ENCODE measurements around the gene SV2A.

The SV2A gene

DNA sequence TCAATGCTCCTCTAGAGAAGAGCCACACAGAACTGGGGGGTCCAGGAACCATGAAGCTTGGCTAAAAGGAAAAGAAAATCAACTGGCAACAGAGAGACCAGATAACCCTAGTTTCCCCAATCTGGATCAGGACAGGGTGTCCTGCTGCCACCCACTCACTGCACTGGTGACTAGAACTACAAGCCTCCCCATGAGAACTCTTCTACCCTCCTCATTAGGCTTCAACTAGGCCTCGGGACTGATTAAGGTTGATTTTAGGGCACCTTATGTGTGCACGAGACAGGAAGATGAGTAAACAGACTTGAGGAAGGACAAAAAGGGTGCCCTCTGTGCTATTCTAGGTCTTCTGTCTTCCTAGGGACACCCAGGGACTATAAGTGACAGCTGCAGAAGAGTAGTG, 12.2 kb upstream of the SV2A start:
- H3K27ac ChIP-seq (ENCODE audit: low read depth, low read length, severe bottlenecking), result no peak overlapping the region
- WGBS, 2 experiments (ENCODE audit: insufficient coverage in 2 of 2), result 69% methylated on average over 2 of the region's 2 CpGs; no CpG with 5 or more reads in 1 of the 2 experiments
- H3K9me3 ChIP-seq (ENCODE audit: control insufficient read depth, low read length), result no peaks in the 10 kb centered on the region
- H3K4me1 ChIP-seq (ENCODE audit: control insufficient read depth, insufficient read depth, low read length, poor library complexity, severe bottlenecking), result peaks cover 30% of the 10 kb centered on the region
- peaks cover 20% of the 10 kb centered on the region for H3K36me3 ChIP-seq (ENCODE audit: control insufficient read depth, insufficient read depth, low read length)
- H3K4me3 ChIP-seq (ENCODE audit: extremely low read depth, insufficient read depth, low read length, poor library complexity, severe bottlenecking), result no peak overlapping the region

DNA sequence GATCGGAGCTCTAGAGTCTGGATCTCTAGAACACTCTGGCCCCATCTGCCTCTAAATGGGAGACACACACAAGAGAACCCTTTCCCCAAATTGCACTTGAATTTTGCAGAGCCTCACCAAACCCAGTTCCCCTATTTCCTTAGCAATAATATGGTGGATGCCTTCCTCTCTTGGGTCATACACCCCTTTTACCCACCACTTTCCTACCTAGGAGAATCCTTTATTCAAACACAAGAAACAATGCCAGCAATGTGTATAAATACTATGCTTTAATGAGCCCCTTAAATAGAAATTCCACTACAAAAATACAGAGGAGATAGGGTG, 10.7 kb upstream of the SV2A start:
- peaks cover 35% of the 10 kb centered on the region for H3K36me3 ChIP-seq (ENCODE audit: control insufficient read depth, insufficient read depth, low read length)
- H3K4me3 ChIP-seq (ENCODE audit: extremely low read depth, insufficient read depth, low read length, poor library complexity, severe bottlenecking), result peak overlapping the region; percentile 80
- WGBS, 2 experiments (ENCODE audit: insufficient coverage in 2 of 2), result no CpG with 5 or more reads among the region's 1 CpG
- peaks cover 30% of the 10 kb centered on the region for H3K4me1 ChIP-seq (ENCODE audit: control insufficient read depth, insufficient read depth, low read length, poor library complexity, severe bottlenecking)
- no peaks in the 10 kb centered on the region for H3K9me3 ChIP-seq (ENCODE audit: control insufficient read depth, low read length)
- H3K27ac ChIP-seq (ENCODE audit: low read depth, low read length, severe bottlenecking), result peak overlapping the region; percentile 91

DNA sequence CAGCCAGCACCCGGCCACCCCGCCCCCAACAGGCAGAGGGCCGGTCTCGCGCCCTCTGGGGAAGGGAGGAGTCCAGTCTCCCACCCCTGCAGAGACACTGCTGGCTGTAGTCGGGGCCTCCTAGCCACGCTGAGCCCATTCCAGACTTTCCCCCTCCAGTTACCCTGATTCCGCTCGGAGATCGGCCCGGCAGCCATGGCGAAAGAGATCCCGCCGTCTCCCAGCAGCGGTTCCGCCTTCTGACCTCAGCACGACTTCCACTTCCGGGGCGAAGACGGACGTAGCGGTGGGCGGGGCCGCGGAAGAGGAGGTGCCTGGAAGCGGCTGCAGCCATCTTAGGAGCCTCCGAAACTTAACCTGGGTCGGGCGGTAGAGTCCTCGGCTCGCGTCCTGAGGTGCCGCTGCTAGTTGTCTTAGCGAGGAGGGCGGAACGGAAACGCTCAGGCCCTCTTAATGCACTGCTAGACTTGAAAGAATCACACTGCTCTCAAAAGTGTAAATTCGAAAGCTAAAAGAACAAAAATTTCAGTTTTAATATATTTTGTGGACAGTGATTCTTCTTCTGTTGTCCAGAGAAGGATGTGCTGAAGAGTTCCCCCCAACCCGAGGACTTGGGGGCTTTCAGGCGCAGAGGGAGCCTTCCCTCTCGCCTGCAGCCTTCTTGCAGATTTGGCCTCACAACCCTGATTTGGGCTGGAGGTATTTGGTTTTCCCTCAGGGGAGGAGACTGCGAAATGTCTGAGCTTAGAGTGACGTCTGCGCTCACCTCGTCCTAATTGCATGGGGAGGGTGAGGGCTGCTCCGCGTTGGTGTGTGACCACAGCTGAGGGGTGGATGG, 10.1 kb upstream of the SV2A start, which contains the start of gene SF3B4:
Gene SF3B4 (minus strand): TSS at position 241 of the 838 bp plus-strand sequence. CDS start 44 bp downstream, at position 197.
- H3K27ac ChIP-seq (ENCODE audit: low read depth, low read length, severe bottlenecking), result peak within 1 kb of the TSS; percentile 91
- peak within 1 kb of the TSS; percentile 80 for H3K4me3 ChIP-seq (ENCODE audit: extremely low read depth, insufficient read depth, low read length, poor library complexity, severe bottlenecking)
- 1% methylated on average over 35 to 39 of the region's 47 CpGs for WGBS, 2 experiments (ENCODE audit: insufficient coverage in 2 of 2)
- H3K9me3 ChIP-seq (ENCODE audit: control insufficient read depth, low read length), result no peaks in the 10 kb centered on the region
- H3K36me3 ChIP-seq (ENCODE audit: control insufficient read depth, insufficient read depth, low read length), result peaks cover 41% of the 10 kb centered on the region
- peaks cover 30% of the 10 kb centered on the region for H3K4me1 ChIP-seq (ENCODE audit: control insufficient read depth, insufficient read depth, low read length, poor library complexity, severe bottlenecking)

DNA sequence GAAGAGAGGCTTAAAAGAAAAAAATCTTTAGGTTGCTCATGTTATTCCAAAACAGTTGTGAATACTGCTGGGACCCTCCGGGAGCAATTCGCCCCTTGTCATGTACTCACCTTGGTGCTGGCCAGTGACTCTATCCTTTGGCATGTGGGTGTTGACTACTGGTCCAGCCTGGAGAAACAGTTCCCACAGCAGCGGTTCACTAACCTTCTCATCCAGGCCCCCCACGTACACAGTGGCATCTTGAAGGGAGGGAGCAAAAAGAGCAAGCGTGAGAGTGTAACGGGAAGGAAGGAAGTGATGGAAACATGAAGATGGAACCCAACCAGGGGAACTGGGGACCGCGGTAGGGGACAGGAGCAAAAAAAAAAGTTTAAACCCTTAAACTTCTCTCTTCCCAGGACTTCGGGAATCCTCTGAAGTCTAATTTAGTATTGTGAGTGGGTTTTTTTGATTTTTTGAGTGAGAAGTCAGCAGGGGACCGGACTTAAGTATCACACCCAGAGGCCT, 9.5 kb upstream of the SV2A start:
- Histone ChIP-seq H3K36me3 (ENCODE audit: control insufficient read depth, insufficient read depth, low read length) (peaks cover 48% of the 10 kb centered on the region), H3K4me3 (ENCODE audit: extremely low read depth, insufficient read depth, low read length, poor library complexity, severe bottlenecking) (peak overlapping the region; percentile 80), H3K4me1 (ENCODE audit: control insufficient read depth, insufficient read depth, low read length, poor library complexity, severe bottlenecking) (peaks cover 30% of the 10 kb centered on the region), H3K9me3 (ENCODE audit: control insufficient read depth, low read length) (no peaks in the 10 kb centered on the region), H3K27ac (ENCODE audit: low read depth, low read length, severe bottlenecking) (peak overlapping the region; percentile 91)
- WGBS, 2 experiments (ENCODE audit: insufficient coverage in 2 of 2), result 3 to 9% methylated on average over 4 to 7 of the region's 10 CpGs

DNA sequence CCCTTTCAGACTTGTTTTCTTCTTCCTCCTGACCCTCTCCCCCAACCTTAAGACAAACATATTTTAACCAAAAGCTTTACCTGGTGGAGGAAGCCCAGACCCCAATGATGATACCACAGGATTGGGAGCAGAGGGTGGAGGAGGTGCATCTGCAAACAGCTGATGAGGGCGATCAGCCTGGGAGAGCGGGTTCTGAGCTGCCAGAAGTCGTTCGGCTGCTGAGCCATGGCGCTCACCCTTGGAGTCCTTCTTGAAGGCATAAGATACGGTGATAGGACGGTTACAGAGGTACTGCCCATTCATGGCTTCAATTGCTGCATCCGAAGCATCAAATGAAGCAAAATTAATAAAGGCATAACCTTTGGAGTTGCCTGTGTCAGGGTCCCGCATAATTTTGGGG, 8.7 kb upstream of the SV2A start:
- Histone ChIP-seq H3K27ac (ENCODE audit: low read depth, low read length, severe bottlenecking) (no peak overlapping the region), H3K36me3 (ENCODE audit: control insufficient read depth, insufficient read depth, low read length) (peaks cover 49% of the 10 kb centered on the region), H3K4me1 (ENCODE audit: control insufficient read depth, insufficient read depth, low read length, poor library complexity, severe bottlenecking) (peaks cover 24% of the 10 kb centered on the region), H3K4me3 (ENCODE audit: extremely low read depth, insufficient read depth, low read length, poor library complexity, severe bottlenecking) (peak overlapping the region; percentile 80), H3K9me3 (ENCODE audit: control insufficient read depth, low read length) (no peaks in the 10 kb centered on the region)
- WGBS, 2 experiments (ENCODE audit: insufficient coverage in 2 of 2), result 90 to 96% methylated on average over 9 of the region's 9 CpGs

DNA sequence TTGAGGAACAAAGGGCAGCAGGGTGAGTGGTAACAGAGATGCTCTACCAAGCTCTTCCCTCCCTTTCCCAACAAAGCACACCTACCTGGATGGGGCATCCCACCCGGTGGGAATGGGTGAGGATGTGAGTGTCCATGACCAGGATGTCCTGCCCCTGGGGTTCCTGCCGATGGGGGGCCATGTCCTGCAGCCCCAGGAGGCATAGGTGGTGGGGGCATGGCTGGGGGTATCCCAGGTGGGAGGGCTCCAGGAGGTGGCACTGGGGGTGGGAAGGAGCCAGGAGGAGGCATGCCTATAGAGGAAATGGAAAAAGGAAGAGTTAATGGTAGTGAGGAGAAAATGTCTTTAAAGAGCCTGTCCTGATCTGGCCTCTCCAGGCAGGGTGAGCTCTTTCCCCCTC, 8.1 kb upstream of the SV2A start:
- no peaks in the 10 kb centered on the region for H3K9me3 ChIP-seq (ENCODE audit: control insufficient read depth, low read length)
- H3K4me1 ChIP-seq (ENCODE audit: control insufficient read depth, insufficient read depth, low read length, poor library complexity, severe bottlenecking), result peaks cover 18% of the 10 kb centered on the region
- no peak overlapping the region for H3K4me3 ChIP-seq (ENCODE audit: extremely low read depth, insufficient read depth, low read length, poor library complexity, severe bottlenecking)
- WGBS, 2 experiments (ENCODE audit: insufficient coverage in 2 of 2), result 100% methylated on average over 1 of the region's 2 CpGs; no CpG with 5 or more reads in 1 of the 2 experiments
- H3K36me3 ChIP-seq (ENCODE audit: control insufficient read depth, insufficient read depth, low read length), result peaks cover 49% of the 10 kb centered on the region
- no peak overlapping the region for H3K27ac ChIP-seq (ENCODE audit: low read depth, low read length, severe bottlenecking)

DNA sequence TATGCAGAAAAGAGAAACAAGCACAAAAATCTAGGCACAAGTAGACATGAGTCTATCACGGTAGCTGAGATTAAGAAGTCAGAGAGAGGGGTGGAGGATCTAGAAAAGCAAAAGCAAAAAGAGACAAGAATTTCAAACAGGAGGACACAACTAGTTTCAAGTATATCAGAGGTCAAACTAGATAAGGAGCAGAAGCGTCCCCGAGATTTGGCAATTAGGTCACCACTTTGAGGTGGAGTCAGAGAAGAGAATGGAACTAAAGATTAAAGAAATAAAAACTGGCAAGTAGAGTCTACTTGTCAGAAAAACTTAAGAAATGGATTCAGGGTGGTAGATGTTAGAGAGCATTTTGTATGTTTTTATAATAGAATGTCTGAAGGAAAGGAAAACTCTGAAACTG, 7.7 kb upstream of the SV2A start:
- H3K9me3 ChIP-seq (ENCODE audit: control insufficient read depth, low read length), result no peaks in the 10 kb centered on the region
- peaks cover 49% of the 10 kb centered on the region for H3K36me3 ChIP-seq (ENCODE audit: control insufficient read depth, insufficient read depth, low read length)
- no peak overlapping the region for H3K4me3 ChIP-seq (ENCODE audit: extremely low read depth, insufficient read depth, low read length, poor library complexity, severe bottlenecking)
- H3K27ac ChIP-seq (ENCODE audit: low read depth, low read length, severe bottlenecking), result no peak overlapping the region
- 95 to 100% methylated on average over 2 to 3 of the region's 3 CpGs for WGBS, 2 experiments (ENCODE audit: insufficient coverage in 2 of 2)
- peaks cover 18% of the 10 kb centered on the region for H3K4me1 ChIP-seq (ENCODE audit: control insufficient read depth, insufficient read depth, low read length, poor library complexity, severe bottlenecking)

DNA sequence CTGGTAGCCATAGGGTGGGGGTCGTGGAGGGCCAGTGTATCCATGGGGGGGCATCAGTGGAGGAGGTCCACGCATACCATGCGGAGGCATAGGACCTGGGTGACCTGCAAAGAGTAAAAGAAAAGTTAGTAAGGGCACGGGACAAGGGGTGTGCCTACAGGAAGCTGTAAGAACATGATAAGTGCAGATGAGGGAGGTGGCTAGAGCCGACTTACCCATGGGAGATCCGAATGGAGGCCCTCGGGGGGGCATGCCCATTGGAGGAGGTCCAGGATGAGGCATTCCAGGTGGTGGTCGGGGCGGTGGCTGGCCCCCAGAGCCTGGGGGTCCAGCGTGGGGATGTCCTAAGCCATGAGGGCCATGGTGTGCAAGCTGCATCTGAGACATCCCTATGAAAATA, 6.0 kb upstream of the SV2A start:
- Histone ChIP-seq H3K4me3 (ENCODE audit: extremely low read depth, insufficient read depth, low read length, poor library complexity, severe bottlenecking) (no peak overlapping the region), H3K4me1 (ENCODE audit: control insufficient read depth, insufficient read depth, low read length, poor library complexity, severe bottlenecking) (peaks cover 12% of the 10 kb centered on the region), H3K36me3 (ENCODE audit: control insufficient read depth, insufficient read depth, low read length) (peaks cover 49% of the 10 kb centered on the region), H3K27ac (ENCODE audit: low read depth, low read length, severe bottlenecking) (no peak overlapping the region), H3K9me3 (ENCODE audit: control insufficient read depth, low read length) (no peaks in the 10 kb centered on the region)
- WGBS, 2 experiments (ENCODE audit: insufficient coverage in 2 of 2), result 93 to 95% methylated on average over 7 to 10 of the region's 10 CpGs

DNA sequence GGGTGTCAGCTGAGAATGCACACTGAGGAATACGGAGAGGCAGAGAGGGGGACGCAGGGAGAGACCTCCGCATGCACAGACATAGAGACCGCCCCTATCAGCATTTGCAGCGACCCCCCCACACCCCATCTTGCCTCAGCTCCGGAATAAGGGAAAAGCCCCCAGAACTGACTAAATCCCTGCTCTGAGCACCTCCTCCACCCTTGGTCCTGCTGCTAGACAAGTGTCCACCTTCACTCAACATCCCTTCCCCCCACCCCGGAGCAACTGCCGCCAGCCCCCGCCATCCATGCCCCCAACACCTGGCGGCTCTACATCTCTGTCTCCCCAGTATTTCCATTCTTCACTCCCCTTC, 769 bp downstream of the SV2A start:
- Histone ChIP-seq H3K9me3 (ENCODE audit: control insufficient read depth, low read length) (no peaks in the 10 kb centered on the region), H3K4me3 (ENCODE audit: extremely low read depth, insufficient read depth, low read length, poor library complexity, severe bottlenecking) (peak overlapping the region; percentile 76), H3K27ac (ENCODE audit: low read depth, low read length, severe bottlenecking) (no peak overlapping the region), H3K4me1 (ENCODE audit: control insufficient read depth, insufficient read depth, low read length, poor library complexity, severe bottlenecking) (peaks cover 19% of the 10 kb centered on the region), H3K36me3 (ENCODE audit: control insufficient read depth, insufficient read depth, low read length) (peaks cover 22% of the 10 kb centered on the region)
- 4 to 6% methylated on average over 3 to 6 of the region's 10 CpGs for WGBS, 2 experiments (ENCODE audit: insufficient coverage in 2 of 2)

DNA sequence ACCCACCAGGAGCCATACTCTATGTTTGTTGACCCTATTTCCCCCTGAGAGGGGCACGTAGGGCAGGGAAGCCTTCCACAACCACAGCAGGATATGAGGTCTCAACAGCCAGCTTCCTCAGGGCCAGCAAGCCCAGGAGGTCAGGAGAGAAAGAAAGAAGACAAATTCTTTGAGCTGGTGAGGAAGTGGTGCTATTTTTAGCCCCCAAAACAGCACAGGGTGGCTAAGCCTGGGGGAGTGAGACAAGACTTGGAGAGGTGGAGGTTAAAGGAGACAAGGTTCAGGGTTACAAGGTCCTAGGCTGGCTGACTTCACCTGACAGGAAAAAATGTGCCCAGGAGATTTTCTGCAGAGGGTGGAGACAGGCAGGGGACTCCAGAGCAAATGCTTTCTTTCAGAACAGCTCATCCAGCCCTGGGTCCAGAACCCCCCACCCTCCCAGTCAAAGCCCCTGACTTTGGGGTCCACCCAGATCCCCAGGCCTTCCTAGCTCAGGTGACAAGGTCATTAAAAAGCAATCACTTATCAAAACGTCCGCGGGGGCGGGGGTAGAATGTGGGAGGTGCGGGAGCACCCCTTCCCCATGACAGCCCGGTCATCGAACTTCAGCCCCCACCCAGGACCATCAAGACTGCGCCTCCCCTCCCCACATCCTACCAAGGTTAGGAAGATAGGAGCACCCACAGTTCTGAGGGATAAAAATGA, 1.3 kb downstream of the SV2A start:
- Histone ChIP-seq H3K9me3 (ENCODE audit: control insufficient read depth, low read length) (no peaks in the 10 kb centered on the region), H3K36me3 (ENCODE audit: control insufficient read depth, insufficient read depth, low read length) (peaks cover 25% of the 10 kb centered on the region), H3K4me3 (ENCODE audit: extremely low read depth, insufficient read depth, low read length, poor library complexity, severe bottlenecking) (peak overlapping the region; percentile 76), H3K4me1 (ENCODE audit: control insufficient read depth, insufficient read depth, low read length, poor library complexity, severe bottlenecking) (peaks cover 19% of the 10 kb centered on the region), H3K27ac (ENCODE audit: low read depth, low read length, severe bottlenecking) (peak overlapping the region; percentile 75)
- 0% methylated on average over 1 of the region's 9 CpGs; no CpG with 5 or more reads in 1 of the 2 experiments for WGBS, 2 experiments (ENCODE audit: insufficient coverage in 2 of 2)

Measured in mesodermal cell (in vitro differentiated cells).